SU-DHL-6 (cell line): Measurements from ENCODE around the gene GATAD2A.

Source experiments
- H2AFZ ChIP-seq: fragments of 200-600 bp; sonication (generic); 2 replicates; pipeline ENCODE4 v1.6.1; 2014; ENCODE audit warnings: low read depth, mild to moderate bottlenecking, moderate library complexity, mixed read lengths, antibody characterized with exemption, low read length; ENCODE audit not compliant: severe bottlenecking
- H3F3A ChIP-seq: fragments of 200-600 bp; shearing (Covaris generic); 2 replicates; pipeline ENCODE4 v1.6.0; 2016; ENCODE audit warnings: antibody characterized with exemption, mild to moderate bottlenecking; ENCODE audit not compliant: insufficient read depth
- H3K27ac ChIP-seq: fragments of 200-600 bp; sonication (generic); 2 replicates; pipeline ENCODE4 v1.5.1; 2016; ENCODE audit warnings: low read depth, mild to moderate bottlenecking, low read length, moderate library complexity, mixed read lengths
- H3K27me3 ChIP-seq: fragments of 200-600 bp; sonication (generic), shearing (Covaris generic); 2 replicates; pipeline ENCODE4 v1.6.0; 2014; ENCODE audit warnings: mild to moderate bottlenecking, low read length
- H3K36me3 ChIP-seq: fragments of 200-600 bp; sonication (generic); 2 replicates; pipeline ENCODE4 v1.6.1; 2014; ENCODE audit warnings: mild to moderate bottlenecking, low read length, mixed read lengths
- H3K4me2 ChIP-seq: fragments of 300-600, 200-600 bp; shearing (Covaris generic), sonication (generic); 2 replicates; pipeline ENCODE4 v1.6.0; 2014; ENCODE audit warnings: low read length, low read depth, mild to moderate bottlenecking; ENCODE audit not compliant: poor library complexity, severe bottlenecking
- H3K4me3 ChIP-seq: fragments of 200-600 bp; sonication (generic); 2 replicates; pipeline ENCODE4 v1.5.1; 2014; ENCODE audit warnings: antibody characterized with exemption, low read length, mild to moderate bottlenecking, mixed read lengths; ENCODE audit not compliant: insufficient read depth, poor library complexity, severe bottlenecking
- H3K79me2 ChIP-seq: fragments of 200-600 bp; sonication (generic); 2 replicates; pipeline ENCODE4 v1.6.1; 2014; ENCODE audit warnings: mild to moderate bottlenecking, low read length, moderate library complexity; ENCODE audit not compliant: insufficient read depth
- H3K9ac ChIP-seq: fragments of 200-600 bp; sonication (generic); 2 replicates; pipeline ENCODE4 v1.7.0; 2014; ENCODE audit warnings: mild to moderate bottlenecking, low read length
- H3K9me2 ChIP-seq: fragments of 200-600 bp; sonication (generic); replicated peaks from 2 replicates; pipeline ENCODE4 v1.6.1; 2014; ENCODE audit warnings: low read length; ENCODE audit not compliant: insufficient read depth
- H3K9me3 ChIP-seq: fragments of 200-600 bp; sonication (generic); 2 replicates; pipeline ENCODE4 v1.6.1; 2014; ENCODE audit warnings: low read length, mixed read lengths; ENCODE audit not compliant: insufficient read depth
- H4K20me1 ChIP-seq: fragments of 200-600 bp; sonication (generic); 2 replicates; pipeline ENCODE4 v1.6.1; 2014; ENCODE audit warnings: low read depth, mild to moderate bottlenecking, antibody characterized with exemption, low read length, moderate library complexity, mixed read lengths
- EZH2phosphoT487 ChIP-seq: fragments of 200-600 bp; sonication (generic), shearing (Covaris generic); conservative IDR thresholded peaks from 2 replicates; pipeline ENCODE4 v1.6.1; 2018; ENCODE audit warnings: mild to moderate bottlenecking, antibody characterized with exemption, low read length, moderate library complexity, mixed read lengths
- TF ChIP-seq, protein P1 (sequence below): fragments of 200-600 bp; sonication (generic); IDR thresholded peaks from one replicate; pipeline ENCODE4 v1.5.1; 2017; ENCODE audit warnings: antibody characterized with exemption, mild to moderate bottlenecking, low read length, moderate library complexity; ENCODE audit not compliant: insufficient read depth, poor library complexity, severe bottlenecking

Gene GATAD2A

DNA sequence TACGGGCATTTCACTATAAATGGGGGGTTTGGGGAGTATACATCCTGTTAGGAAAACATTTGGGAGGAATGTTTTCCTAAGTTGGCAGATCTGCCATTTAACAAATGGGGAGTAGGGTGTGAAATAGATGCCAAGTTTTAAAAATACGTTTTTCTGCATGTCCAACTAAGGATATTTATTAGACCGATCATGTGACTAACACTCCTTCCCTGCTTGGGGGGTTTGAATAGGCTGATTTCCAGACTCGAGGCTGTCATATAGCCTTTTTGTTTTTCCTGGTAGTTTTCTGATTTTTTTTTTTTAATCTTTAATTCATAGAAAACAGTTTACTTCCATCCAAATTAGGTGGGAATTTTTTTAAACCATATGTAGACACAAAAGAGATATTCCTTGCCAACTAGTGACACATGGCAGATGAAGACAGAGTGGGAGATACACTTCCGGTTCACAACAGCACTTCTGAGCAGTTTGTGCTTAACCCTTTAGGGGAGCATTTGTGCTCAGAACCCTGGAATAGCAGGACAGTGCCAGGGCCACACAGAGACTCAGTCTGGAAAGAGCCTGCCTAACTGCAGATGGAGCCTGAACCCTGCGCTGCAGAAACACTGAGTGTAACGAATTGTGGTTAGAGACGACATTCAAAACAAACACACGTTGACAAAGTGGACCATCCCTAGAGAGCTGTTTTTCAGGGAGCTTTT lies 5.6 kb upstream of the GATAD2A start:
- Histone ChIP-seq H3K27ac (no peak overlapping the region), H2AFZ (no peak overlapping the region), H4K20me1 (no peaks in the 10 kb centered on the region; the same call in 1 of the 2 replicates)

GRCh38 chr19:19402656-19403372 lies 2.7 kb upstream of the GATAD2A start:
- Histone ChIP-seq H3K4me2 (no peak overlapping the region), H3K9ac (no peak overlapping the region), H3K27me3 (no peaks in the 10 kb centered on the region), H3F3A (peaks cover 14% of the 10 kb centered on the region), H3K9me2 (no peaks in the 10 kb centered on the region), H3K27ac (no peak overlapping the region), H3K9me3 (no peaks in the 10 kb centered on the region), H2AFZ (no peak overlapping the region), H3K79me2 (peaks cover 58% of the 10 kb centered on the region), H4K20me1 (no peaks in the 10 kb centered on the region; the same call in 1 of the 2 replicates), H3K36me3 (no peaks in the 10 kb centered on the region), H3K4me3 (no peak overlapping the region)
- TF ChIP-seq EZH2phosphoT487, result no peak
- TF ChIP-seq, protein P1, sequence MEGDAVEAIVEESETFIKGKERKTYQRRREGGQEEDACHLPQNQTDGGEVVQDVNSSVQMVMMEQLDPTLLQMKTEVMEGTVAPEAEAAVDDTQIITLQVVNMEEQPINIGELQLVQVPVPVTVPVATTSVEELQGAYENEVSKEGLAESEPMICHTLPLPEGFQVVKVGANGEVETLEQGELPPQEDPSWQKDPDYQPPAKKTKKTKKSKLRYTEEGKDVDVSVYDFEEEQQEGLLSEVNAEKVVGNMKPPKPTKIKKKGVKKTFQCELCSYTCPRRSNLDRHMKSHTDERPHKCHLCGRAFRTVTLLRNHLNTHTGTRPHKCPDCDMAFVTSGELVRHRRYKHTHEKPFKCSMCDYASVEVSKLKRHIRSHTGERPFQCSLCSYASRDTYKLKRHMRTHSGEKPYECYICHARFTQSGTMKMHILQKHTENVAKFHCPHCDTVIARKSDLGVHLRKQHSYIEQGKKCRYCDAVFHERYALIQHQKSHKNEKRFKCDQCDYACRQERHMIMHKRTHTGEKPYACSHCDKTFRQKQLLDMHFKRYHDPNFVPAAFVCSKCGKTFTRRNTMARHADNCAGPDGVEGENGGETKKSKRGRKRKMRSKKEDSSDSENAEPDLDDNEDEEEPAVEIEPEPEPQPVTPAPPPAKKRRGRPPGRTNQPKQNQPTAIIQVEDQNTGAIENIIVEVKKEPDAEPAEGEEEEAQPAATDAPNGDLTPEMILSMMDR, result no peak

More for the DNA sequence above, 5.6 kb upstream of the GATAD2A start:
- Histone ChIP-seq H3K9me3 (no peaks in the 10 kb centered on the region), H3K36me3 (no peaks in the 10 kb centered on the region), H3K79me2 (peaks cover 68% of the 10 kb centered on the region), H3K27me3 (no peaks in the 10 kb centered on the region), H3K9me2 (no peaks in the 10 kb centered on the region), H3F3A (peaks cover 13% of the 10 kb centered on the region), H3K4me2 (no peak overlapping the region), H3K9ac (no peak overlapping the region), H3K4me3 (no peak overlapping the region)
- TF ChIP-seq, protein P1, result no peak
- TF ChIP-seq EZH2phosphoT487, result no peak

GRCh38 chr19:19403373-19403901 lies 2.0 kb upstream of the GATAD2A start:
- H3K27ac ChIP-seq, result no peak overlapping the region
- no peaks in the 10 kb centered on the region for H3K36me3 ChIP-seq
- no peak for TF ChIP-seq EZH2phosphoT487
- TF ChIP-seq, protein P1, result no peak
- peaks cover 14% of the 10 kb centered on the region for H3F3A ChIP-seq
- peaks cover 3% of the 10 kb centered on the region; the same call in 1 of the 2 replicates for H4K20me1 ChIP-seq
- H3K9me3 ChIP-seq, result no peaks in the 10 kb centered on the region
- no peaks in the 10 kb centered on the region for H3K9me2 ChIP-seq
- no peak overlapping the region for H2AFZ ChIP-seq
- H3K27me3 ChIP-seq, result no peaks in the 10 kb centered on the region
- H3K4me2 ChIP-seq, result no peak overlapping the region
- H3K9ac ChIP-seq, result no peak overlapping the region
- H3K4me3 ChIP-seq, result no peak overlapping the region
- H3K79me2 ChIP-seq, result peaks cover 62% of the 10 kb centered on the region
